Loucy (cell line): ENCODE measurements around the gene ARF1.

Experiments used
- H2AFZ ChIP-seq: fragments of 200-600 bp; sonication (generic); 2 replicates; pipeline ENCODE4 v1.6.0; 2016; ENCODE audit warnings: antibody characterized with exemption, mild to moderate bottlenecking, low read length, moderate library complexity
- H3F3A ChIP-seq: fragments of 200-600 bp; 2 replicates; pipeline ENCODE4 v1.6.0; 2016; ENCODE audit warnings: antibody characterized with exemption, low read depth, mild to moderate bottlenecking
- H3K27me3 ChIP-seq: fragments of 200-600 bp; sonication (generic); 2 replicates; pipeline ENCODE4 v1.6.1; 2014; ENCODE audit warnings: low read length, mild to moderate bottlenecking; ENCODE audit not compliant: insufficient read depth, poor library complexity, severe bottlenecking
- H3K36me3 ChIP-seq: fragments of 200-600 bp; sonication (generic); 2 replicates; pipeline ENCODE4 v1.6.1; 2016; ENCODE audit warnings: low read length; ENCODE audit not compliant: insufficient read depth
- H3K4me1 ChIP-seq: fragments of 200-600 bp; sonication (generic); 2 replicates; pipeline ENCODE4 v1.5.1; 2014; ENCODE audit warnings: low read length, mild to moderate bottlenecking; ENCODE audit not compliant: insufficient read depth, poor library complexity, severe bottlenecking
- H3K4me2 ChIP-seq: fragments of 200-600 bp; sonication (generic); 2 replicates; pipeline ENCODE4 v1.6.0; 2014; ENCODE audit warnings: antibody characterized with exemption, low read length, low read depth, mild to moderate bottlenecking; ENCODE audit not compliant: poor library complexity, severe bottlenecking
- H3K4me3 ChIP-seq: fragments of 200-600 bp; sonication (generic); 2 replicates; pipeline ENCODE4 v1.5.1; 2014; ENCODE audit warnings: low read length, mild to moderate bottlenecking, mixed read lengths; ENCODE audit not compliant: poor library complexity, severe bottlenecking
- H3K79me2 ChIP-seq: fragments of 200-600 bp; sonication (generic); 2 replicates; pipeline ENCODE4 v1.6.1; 2014; ENCODE audit warnings: low read length; ENCODE audit not compliant: insufficient read depth
- H3K9ac ChIP-seq: fragments of 200-600 bp; sonication (generic); 2 replicates; pipeline ENCODE4 v1.6.0; 2014; ENCODE audit warnings: mild to moderate bottlenecking, low read depth, low read length, moderate library complexity; ENCODE audit not compliant: poor library complexity, severe bottlenecking
- H3K9me2 ChIP-seq: fragments of 200-600 bp; sonication (generic); replicated peaks from 2 replicates; pipeline ENCODE4 v1.6.1; 2016; ENCODE audit warnings: low read depth, low read length, mixed read lengths
- H3K9me3 ChIP-seq: fragments of 200-600 bp; sonication (generic); 2 replicates; pipeline ENCODE4 v1.6.1; 2014; ENCODE audit warnings: mild to moderate bottlenecking, antibody characterized with exemption, low read length, low read depth; ENCODE audit not compliant: insufficient read depth
- H4K20me1 ChIP-seq: fragments of 200-600 bp; sonication (generic); 2 replicates; pipeline ENCODE4 v1.6.0; 2014; ENCODE audit warnings: antibody characterized with exemption, low read length, mild to moderate bottlenecking; ENCODE audit not compliant: insufficient read depth, poor library complexity, severe bottlenecking
- EZH2phosphoT487 ChIP-seq: fragments of 200-600 bp; IDR thresholded peaks from 2 replicates; pipeline ENCODE4 v1.6.1; 2018; ENCODE audit warnings: antibody characterized with exemption, mild to moderate bottlenecking, moderate library complexity, borderline replicate concordance
- TF ChIP-seq, protein P1 (sequence below): fragments of 200-600 bp; sonication (generic); conservative IDR thresholded peaks from 2 replicates; pipeline ENCODE4 v1.5.1; 2014; ENCODE audit warnings: mild to moderate bottlenecking, antibody characterized with exemption, low read length

The ARF1 gene

DNA sequence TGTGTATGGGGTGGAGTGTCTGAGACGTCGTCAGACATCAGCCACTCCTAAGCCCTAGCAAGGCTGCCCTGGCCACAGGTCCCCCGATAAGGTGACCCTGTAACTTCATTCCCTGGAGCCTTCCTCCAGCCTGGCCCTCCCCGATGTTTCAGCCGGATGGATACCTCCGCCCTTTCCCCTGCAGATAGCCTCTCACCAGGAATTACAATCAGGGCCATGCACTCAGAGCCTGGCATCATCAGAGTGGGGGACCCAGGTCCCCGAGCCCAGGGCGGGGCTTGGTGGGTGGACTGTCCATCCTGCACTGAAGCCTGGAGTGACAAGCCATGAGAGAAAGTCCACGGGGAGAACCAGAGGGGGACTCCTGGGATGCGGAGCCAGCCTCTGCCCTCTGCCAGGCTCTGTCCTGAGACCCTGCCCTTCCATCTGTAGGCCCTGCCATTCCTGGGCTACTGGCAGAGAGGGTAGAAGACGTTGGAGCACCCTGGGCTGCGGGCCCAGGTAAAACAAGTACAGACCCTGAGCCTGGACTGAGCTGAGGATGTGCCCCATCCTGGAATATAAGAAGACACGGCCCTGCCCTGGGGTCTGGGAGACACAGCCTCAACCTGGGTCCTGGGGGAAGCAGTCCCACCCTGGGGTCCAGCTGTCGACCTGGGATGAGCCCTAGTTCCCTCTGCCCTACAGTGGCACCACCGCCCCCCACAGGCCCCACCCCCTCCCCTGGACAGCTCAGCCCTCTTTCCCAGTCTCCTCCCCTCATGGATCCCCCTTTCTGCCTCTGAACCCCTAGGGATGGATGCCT is 16.8 kb upstream of the ARF1 start:
- Histone ChIP-seq H3K4me3 (no peak overlapping the region), H3K9me3 (no peaks in the 10 kb centered on the region; the same call in 1 of the 2 replicates), H4K20me1 (no peaks in the 10 kb centered on the region), H3K9ac (no peak overlapping the region), H3K4me1 (no peaks in the 10 kb centered on the region), H3K27me3 (no peaks in the 10 kb centered on the region), H3K79me2 (no peaks in the 10 kb centered on the region), H3K4me2 (no peak overlapping the region), H3K36me3 (no peaks in the 10 kb centered on the region), H3K9me2 (no peaks in the 10 kb centered on the region), H2AFZ (no peak overlapping the region), H3F3A (no peaks in the 10 kb centered on the region)
- TF ChIP-seq EZH2phosphoT487, result no peak
- TF ChIP-seq, protein P1, sequence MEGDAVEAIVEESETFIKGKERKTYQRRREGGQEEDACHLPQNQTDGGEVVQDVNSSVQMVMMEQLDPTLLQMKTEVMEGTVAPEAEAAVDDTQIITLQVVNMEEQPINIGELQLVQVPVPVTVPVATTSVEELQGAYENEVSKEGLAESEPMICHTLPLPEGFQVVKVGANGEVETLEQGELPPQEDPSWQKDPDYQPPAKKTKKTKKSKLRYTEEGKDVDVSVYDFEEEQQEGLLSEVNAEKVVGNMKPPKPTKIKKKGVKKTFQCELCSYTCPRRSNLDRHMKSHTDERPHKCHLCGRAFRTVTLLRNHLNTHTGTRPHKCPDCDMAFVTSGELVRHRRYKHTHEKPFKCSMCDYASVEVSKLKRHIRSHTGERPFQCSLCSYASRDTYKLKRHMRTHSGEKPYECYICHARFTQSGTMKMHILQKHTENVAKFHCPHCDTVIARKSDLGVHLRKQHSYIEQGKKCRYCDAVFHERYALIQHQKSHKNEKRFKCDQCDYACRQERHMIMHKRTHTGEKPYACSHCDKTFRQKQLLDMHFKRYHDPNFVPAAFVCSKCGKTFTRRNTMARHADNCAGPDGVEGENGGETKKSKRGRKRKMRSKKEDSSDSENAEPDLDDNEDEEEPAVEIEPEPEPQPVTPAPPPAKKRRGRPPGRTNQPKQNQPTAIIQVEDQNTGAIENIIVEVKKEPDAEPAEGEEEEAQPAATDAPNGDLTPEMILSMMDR, result no peak

DNA sequence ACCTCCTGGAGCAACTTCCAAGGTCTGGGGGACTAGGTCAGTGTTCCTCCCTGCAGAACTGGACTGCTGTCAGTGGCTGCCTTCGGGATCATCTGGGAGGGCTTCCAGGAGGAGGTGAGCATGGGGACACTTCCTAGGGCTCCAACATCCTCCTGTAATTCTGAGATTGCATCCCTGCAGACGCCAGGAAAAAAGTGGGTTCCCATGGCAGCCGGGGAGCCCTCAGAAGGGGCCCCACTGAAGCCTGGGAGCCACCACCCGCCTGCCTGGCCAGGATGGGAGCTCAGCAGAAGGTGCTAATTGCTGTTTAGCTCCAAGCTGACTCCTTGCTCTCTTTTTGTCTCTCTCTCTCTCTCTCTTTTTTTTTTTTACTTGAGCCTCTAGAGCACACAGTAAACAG is 16.1 kb upstream of the ARF1 start:
- no peaks in the 10 kb centered on the region for H3K27me3 ChIP-seq
- no peaks in the 10 kb centered on the region for H3F3A ChIP-seq
- no peaks in the 10 kb centered on the region; the same call in 1 of the 2 replicates for H3K9me3 ChIP-seq
- no peaks in the 10 kb centered on the region for H3K4me1 ChIP-seq
- no peak overlapping the region for H2AFZ ChIP-seq
- no peak overlapping the region for H3K4me2 ChIP-seq
- no peak overlapping the region for H3K4me3 ChIP-seq
- no peaks in the 10 kb centered on the region for H4K20me1 ChIP-seq
- TF ChIP-seq, protein P1, result no peak
- TF ChIP-seq EZH2phosphoT487, result no peak
- H3K36me3 ChIP-seq, result no peaks in the 10 kb centered on the region
- no peak overlapping the region for H3K9ac ChIP-seq
- no peaks in the 10 kb centered on the region for H3K9me2 ChIP-seq
- H3K79me2 ChIP-seq, result no peaks in the 10 kb centered on the region

DNA sequence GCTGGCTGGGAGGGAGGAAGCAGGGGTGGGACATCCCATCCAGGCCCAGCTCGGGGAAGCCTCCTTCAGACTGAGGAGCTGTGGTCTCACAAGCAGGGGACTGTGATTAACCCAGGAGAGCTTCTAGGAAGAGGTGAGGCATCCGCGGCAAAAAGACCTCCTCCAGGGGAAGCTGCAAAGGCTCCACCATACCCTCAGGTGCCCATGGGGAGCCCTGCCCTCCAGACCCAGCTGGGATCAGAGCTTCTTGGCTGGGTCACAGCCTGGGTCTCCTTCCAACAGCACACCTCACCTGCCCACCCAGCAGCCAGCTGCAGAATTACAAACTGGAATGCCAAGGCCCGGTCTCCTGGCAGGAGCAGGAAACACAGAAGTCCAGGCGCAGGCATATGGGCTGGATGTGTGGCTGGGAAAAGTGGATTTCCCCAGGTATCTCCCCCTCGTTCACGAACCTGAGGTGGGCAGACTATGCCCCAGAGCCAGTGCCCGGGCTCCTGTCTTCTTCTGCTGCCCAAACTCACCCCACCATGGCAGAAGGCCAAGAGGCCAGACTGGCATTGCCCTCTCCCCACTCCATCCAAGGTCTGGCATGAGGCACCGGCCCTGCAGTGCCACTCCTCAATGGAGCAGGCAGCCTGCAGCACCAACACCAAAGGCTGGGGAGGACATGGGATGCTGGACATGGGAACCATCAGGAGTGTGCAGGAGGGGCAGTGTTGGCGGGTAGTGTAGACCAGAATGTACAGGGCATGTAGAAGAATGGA is 15.4 kb upstream of the ARF1 start:
- H3K4me2 ChIP-seq, result no peak overlapping the region
- H3K9me3 ChIP-seq, result no peaks in the 10 kb centered on the region
- TF ChIP-seq, protein P1, result no peak
- no peak for TF ChIP-seq EZH2phosphoT487
- no peaks in the 10 kb centered on the region for H4K20me1 ChIP-seq
- H3K36me3 ChIP-seq, result no peaks in the 10 kb centered on the region
- no peak overlapping the region for H2AFZ ChIP-seq
- no peaks in the 10 kb centered on the region for H3K27me3 ChIP-seq
- no peak overlapping the region for H3K9ac ChIP-seq
- H3K9me2 ChIP-seq, result no peaks in the 10 kb centered on the region
- H3K4me1 ChIP-seq, result no peaks in the 10 kb centered on the region
- no peak overlapping the region for H3K4me3 ChIP-seq
- no peaks in the 10 kb centered on the region for H3K79me2 ChIP-seq
- no peaks in the 10 kb centered on the region for H3F3A ChIP-seq
